Measurements from ENCODE around the gene NEU4. TPM values are rescaled to one million over a fixed set of nuclear protein-coding genes. Genes with fewer than 3 reads are reported as not detected.

The NEU4 gene
- total RNA-seq, 1 experiment from 2014 or later = 3.9 TPM

- CTCF ChIA-PET = no interaction called here
- Histone ChIP-seq H3K36me3 (ENCODE audit: control insufficient read depth, insufficient read depth, low read length) (no peaks in the 10 kb centered on the region), H3K9me3 (no peaks in the 10 kb centered on the region), H3K27me3 (replicated peaks; ENCODE audit: control insufficient read depth, insufficient read depth, low read length) (no peaks in the 10 kb centered on the region), H3K4me1 (no peaks in the 10 kb centered on the region), H3K4me3 (ENCODE audit: low read depth, low read length) (no peak overlapping the region)
- TF ChIP-seq CTCF (IDR thresholded peaks at IDR 0.05; ENCODE audit: insufficient read depth in 1 of 2, low read depth in 1 of 2, low read length in 1 of 2, severe bottlenecking in 1 of 2, unreplicated experiment in 1 of 2) = no peak
- Mint-ChIP-seq H3K9me3 (ENCODE audit: unreplicated experiment) (no peaks in the 10 kb centered on the region), H3K4me1 (ENCODE audit: low read depth, unreplicated experiment) (no peaks in the 10 kb centered on the region), H3K27me3 (ENCODE audit: insufficient read depth, unreplicated experiment) (no peaks in the 10 kb centered on the region), H3K4me3 (ENCODE audit: unreplicated experiment) (no peak overlapping the region), H3K36me3 (ENCODE audit: insufficient read depth, unreplicated experiment) (no peaks in the 10 kb centered on the region), H3K27ac (ENCODE audit: unreplicated experiment) (no peak overlapping the region)
- DNase-seq = no peak
- POLR2A ChIA-PET = no interaction called here
- no TSS peak for BruUV-seq (replicated peaks)
- intact Hi-C loops (cut with micrococcal nuclease; ENCODE audit: unreplicated experiment) = no loop called here
Observed at GRCh38 chr2:241809383-241810306, 652 bp downstream of the NEU4 start.

- Mint-ChIP-seq H3K9me3 (ENCODE audit: unreplicated experiment) (no peaks in the 10 kb centered on the region), H3K27me3 (ENCODE audit: insufficient read depth, unreplicated experiment) (no peaks in the 10 kb centered on the region), H3K4me1 (ENCODE audit: low read depth, unreplicated experiment) (no peaks in the 10 kb centered on the region), H3K27ac (ENCODE audit: unreplicated experiment) (no peak overlapping the region), H3K4me3 (ENCODE audit: unreplicated experiment) (no peak overlapping the region), H3K36me3 (ENCODE audit: insufficient read depth, unreplicated experiment) (peaks cover 5% of the 10 kb centered on the region)
- Histone ChIP-seq H3K4me3 (ENCODE audit: low read depth, low read length) (no peak overlapping the region), H3K27me3 (replicated peaks; ENCODE audit: control insufficient read depth, insufficient read depth, low read length) (no peaks in the 10 kb centered on the region), H3K9me3 (no peaks in the 10 kb centered on the region), H3K36me3 (ENCODE audit: control insufficient read depth, insufficient read depth, low read length) (no peaks in the 10 kb centered on the region), H3K4me1 (no peaks in the 10 kb centered on the region)
- POLR2A ChIA-PET = no interaction called here
- BruUV-seq (replicated peaks) = no TSS peak
- CTCF ChIA-PET = no interaction called here
- DNase-seq = no peak
- no peak for TF ChIP-seq CTCF (IDR thresholded peaks at IDR 0.05; ENCODE audit: insufficient read depth in 1 of 2, low read depth in 1 of 2, low read length in 1 of 2, severe bottlenecking in 1 of 2, unreplicated experiment in 1 of 2)
- intact Hi-C loops (cut with micrococcal nuclease; ENCODE audit: unreplicated experiment) = no loop called here
Observed at GRCh38 chr2:241810307-241811200, 1.6 kb downstream of the NEU4 start.

- H3K36me3 Mint-ChIP-seq (ENCODE audit: insufficient read depth, unreplicated experiment) = peaks cover 5% of the 10 kb centered on the region
- DNase-seq = no peak
- Histone ChIP-seq H3K4me1 (no peaks in the 10 kb centered on the region), H3K27me3 (replicated peaks; ENCODE audit: control insufficient read depth, insufficient read depth, low read length) (no peaks in the 10 kb centered on the region), H3K36me3 (ENCODE audit: control insufficient read depth, insufficient read depth, low read length) (no peaks in the 10 kb centered on the region), H3K4me3 (ENCODE audit: low read depth, low read length) (no peak overlapping the region), H3K9me3 (no peaks in the 10 kb centered on the region)
- intact Hi-C loops (cut with micrococcal nuclease; ENCODE audit: unreplicated experiment) = no loop called here
- CTCF ChIA-PET = no interaction called here
- no peaks in the 10 kb centered on the region for H3K27me3 Mint-ChIP-seq (ENCODE audit: insufficient read depth, unreplicated experiment)
- H3K4me1 Mint-ChIP-seq (ENCODE audit: low read depth, unreplicated experiment) = no peaks in the 10 kb centered on the region
- no peak for TF ChIP-seq CTCF (IDR thresholded peaks at IDR 0.05; ENCODE audit: insufficient read depth in 1 of 2, low read depth in 1 of 2, low read length in 1 of 2, severe bottlenecking in 1 of 2, unreplicated experiment in 1 of 2)
- no peaks in the 10 kb centered on the region for H3K9me3 Mint-ChIP-seq (ENCODE audit: unreplicated experiment)
- POLR2A ChIA-PET = no interaction called here
- BruUV-seq (replicated peaks) = no TSS peak
- no peak overlapping the region for H3K27ac Mint-ChIP-seq (ENCODE audit: unreplicated experiment)
- no peak overlapping the region for H3K4me3 Mint-ChIP-seq (ENCODE audit: unreplicated experiment)
Observed at GRCh38 chr2:241811201-241811951, 2.4 kb downstream of the NEU4 start.

Measured in Caco-2 (cell line).